ENCODE data around the gene AOPEP. TPM values are rescaled to one million over a fixed set of nuclear protein-coding genes. Genes with fewer than 3 reads are reported as not detected.

Gene AOPEP
- total RNA-seq, 2 experiments from 2014 or later, result 6.9 to 7.0 TPM

DNA sequence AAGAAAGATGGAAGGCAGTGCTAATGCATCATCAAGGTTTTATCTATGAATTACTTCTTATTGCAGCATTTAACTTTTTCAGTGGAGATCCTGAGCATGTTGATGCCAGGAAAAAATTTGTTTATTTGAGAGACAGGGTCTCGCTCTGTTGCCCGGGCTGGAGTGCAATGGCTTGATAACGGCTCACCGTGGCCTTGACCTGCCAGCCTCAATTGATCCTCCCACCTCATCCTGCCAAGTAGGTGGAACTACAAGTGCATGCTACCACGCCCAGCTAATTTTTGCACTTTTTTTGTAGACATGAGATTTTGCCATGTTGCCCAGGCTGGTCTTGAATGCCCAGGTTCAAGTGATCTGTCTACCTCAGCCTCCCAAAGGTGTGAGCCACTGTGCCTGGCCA is 47.2 kb downstream of the AOPEP start:
- no peaks in the 10 kb centered on the region for H3K4me1 ChIP-seq (ENCODE audit: insufficient read depth, low read length)
- no peak overlapping the region for H3K27ac ChIP-seq (ENCODE audit: low read depth in 1 of 2, low read length in 2 of 2)
- CTCF ChIA-PET, result no interaction called here
- no peak overlapping the region for H3K4me3 ChIP-seq (ENCODE audit: low read length)
- no peaks in the 10 kb centered on the region for H3K27me3 ChIP-seq (ENCODE audit: control insufficient read depth in 1 of 2, insufficient read depth in 2 of 2, low read length in 2 of 2)
- Mint-ChIP-seq H3K36me3 (ENCODE audit: low read depth) (peaks cover 6% of the 10 kb centered on the region), H3K4me3 (no peak overlapping the region), H3K4me1 (ENCODE audit: low read depth) (no peaks in the 10 kb centered on the region), H3K27ac (no peak overlapping the region), H3K9me3 (no peaks in the 10 kb centered on the region), H3K27me3 (no peaks in the 10 kb centered on the region)
- POLR2A ChIA-PET, result no interaction called here
- TF ChIP-seq CTCF (IDR thresholded peaks at IDR 0.05), result no peak
- no peaks in the 10 kb centered on the region for H3K9me3 ChIP-seq (ENCODE audit: control insufficient read depth in 1 of 2, insufficient read depth in 1 of 2, low read length in 2 of 2)
- no peak for DNase-seq
- ATAC-seq (ENCODE audit: poor library complexity), result no peak
- no peaks in the 10 kb centered on the region for H3K36me3 ChIP-seq (ENCODE audit: insufficient read depth, low read length)
- intact Hi-C loops (cut with DNase I, micrococcal nuclease), result no loop called here

GRCh38 chr9:94778013-94778412 is 51.5 kb downstream of the AOPEP start:
- H3K4me1 Mint-ChIP-seq (ENCODE audit: low read depth), result no peaks in the 10 kb centered on the region
- POLR2A ChIA-PET, result no interaction called here
- H3K27ac Mint-ChIP-seq, result no peak overlapping the region
- CTCF ChIA-PET, result no interaction called here
- Histone ChIP-seq H3K27ac (ENCODE audit: low read depth in 1 of 2, low read length in 2 of 2) (no peak overlapping the region), H3K4me3 (ENCODE audit: low read length) (no peak overlapping the region), H3K27me3 (ENCODE audit: control insufficient read depth in 1 of 2, insufficient read depth in 2 of 2, low read length in 2 of 2) (no peaks in the 10 kb centered on the region), H3K4me1 (ENCODE audit: insufficient read depth, low read length) (no peaks in the 10 kb centered on the region), H3K36me3 (ENCODE audit: insufficient read depth, low read length) (no peaks in the 10 kb centered on the region), H3K9me3 (ENCODE audit: control insufficient read depth in 1 of 2, insufficient read depth in 1 of 2, low read length in 2 of 2) (no peaks in the 10 kb centered on the region)
- no peak for DNase-seq
- intact Hi-C loops (cut with DNase I, micrococcal nuclease), result no loop called here
- H3K9me3 Mint-ChIP-seq, result no peaks in the 10 kb centered on the region
- TF ChIP-seq CTCF (IDR thresholded peaks at IDR 0.05), result no peak
- peaks cover 6% of the 10 kb centered on the region for H3K36me3 Mint-ChIP-seq (ENCODE audit: low read depth)
- ATAC-seq (ENCODE audit: poor library complexity), result no peak
- H3K27me3 Mint-ChIP-seq, result no peaks in the 10 kb centered on the region
- H3K4me3 Mint-ChIP-seq, result no peak overlapping the region

GRCh38 chr9:94779031-94779430 is 52.5 kb downstream of the AOPEP start:
- no peak overlapping the region for H3K27ac ChIP-seq (ENCODE audit: low read depth in 1 of 2, low read length in 2 of 2)
- Mint-ChIP-seq H3K4me1 (ENCODE audit: low read depth) (no peaks in the 10 kb centered on the region), H3K27me3 (no peaks in the 10 kb centered on the region), H3K27ac (no peak overlapping the region), H3K36me3 (ENCODE audit: low read depth) (no peaks in the 10 kb centered on the region), H3K9me3 (no peaks in the 10 kb centered on the region), H3K4me3 (no peak overlapping the region)
- POLR2A ChIA-PET, result no interaction called here
- no peak for TF ChIP-seq CTCF (IDR thresholded peaks at IDR 0.05)
- ATAC-seq (ENCODE audit: poor library complexity) (no peak), DNase-seq (no peak)
- intact Hi-C loops (cut with DNase I, micrococcal nuclease), result no loop called here
- H3K4me1 ChIP-seq (ENCODE audit: insufficient read depth, low read length), result no peaks in the 10 kb centered on the region
- H3K9me3 ChIP-seq (ENCODE audit: control insufficient read depth in 1 of 2, insufficient read depth in 1 of 2, low read length in 2 of 2), result no peaks in the 10 kb centered on the region
- no peak overlapping the region for H3K4me3 ChIP-seq (ENCODE audit: low read length)
- no peaks in the 10 kb centered on the region for H3K27me3 ChIP-seq (ENCODE audit: control insufficient read depth in 1 of 2, insufficient read depth in 2 of 2, low read length in 2 of 2)
- CTCF ChIA-PET, result no interaction called here
- H3K36me3 ChIP-seq (ENCODE audit: insufficient read depth, low read length), result no peaks in the 10 kb centered on the region

Data from CD4-positive, alpha-beta T cell (primary cell).